Measurements from ENCODE around the gene HELB. TPM values are rescaled to one million over a fixed set of nuclear protein-coding genes. Genes with fewer than 3 reads are reported as not detected.

Gene HELB
- total and polyA plus RNA-seq, 2 of the 8 experiments (the other 6 are each of a cell fraction or from before 2014, with no cell fraction given), result 1.8 to 7.6 TPM

DNA sequence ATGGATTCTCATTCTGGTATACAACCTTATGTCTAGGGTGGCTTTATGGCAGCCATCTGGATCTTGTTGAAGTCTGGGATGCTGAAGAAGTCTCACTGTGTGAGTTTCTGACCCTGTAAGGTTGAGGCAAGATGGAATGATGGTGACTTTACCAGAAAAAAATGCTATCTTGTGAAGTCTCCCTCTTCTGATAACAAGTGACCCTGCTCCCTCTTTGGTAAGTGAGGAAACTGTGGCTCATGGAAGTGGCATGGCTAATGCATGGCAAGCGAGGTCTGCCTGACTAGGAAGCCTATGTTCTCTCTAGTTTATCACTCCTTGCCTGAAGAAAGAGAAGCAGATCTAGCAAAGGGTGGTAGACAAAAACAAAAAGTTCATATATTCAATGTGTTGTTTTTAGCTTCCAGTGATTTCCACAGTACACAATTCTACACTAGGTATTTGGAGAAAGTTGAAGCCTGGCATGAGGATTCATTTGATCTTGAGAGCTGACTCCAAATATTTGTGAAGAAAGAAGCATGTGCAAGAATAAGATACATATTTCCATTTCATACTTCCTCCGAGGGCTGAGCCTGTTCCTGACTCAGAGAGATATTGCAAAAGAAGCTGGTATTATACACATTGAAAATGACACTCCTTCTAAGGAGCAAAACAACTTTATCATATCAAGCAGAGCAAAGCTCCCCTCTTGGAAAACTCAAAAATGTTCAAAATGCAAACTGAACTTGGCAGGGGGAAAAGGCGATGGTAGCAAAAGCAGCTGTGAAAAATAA, 63.6 kb downstream of the HELB start:
- Histone ChIP-seq H3K79me2 (ENCODE audit: control insufficient read depth in 1 of 2, insufficient read depth in 2 of 2, low read length in 2 of 2) (no peaks in the 10 kb centered on the region), H3K4ac (replicated peaks; ENCODE audit: insufficient read length, low read depth, low read length) (no peak overlapping the region), H3K4me3 (ENCODE audit: extremely low read depth in 1 of 4, insufficient read depth in 2 of 4, low read depth in 3 of 4, low read length in 4 of 4) (no peak overlapping the region), H3K9me3 (ENCODE audit: insufficient read depth in 2 of 2, low read depth in 1 of 2, low read length in 1 of 2) (no peaks in the 10 kb centered on the region), H3K9ac (replicated peaks in 1 of 4; ENCODE audit: extremely low read depth in 1 of 4, low read depth in 3 of 4, low read length in 3 of 4) (no peak overlapping the region), H3K79me1 (ENCODE audit: low read depth, low read length) (no peaks in the 10 kb centered on the region), H2AK5ac (ENCODE audit: low read depth, low read length) (no peak overlapping the region), H3K27me3 (replicated peaks in 1 of 4; ENCODE audit: control insufficient read depth in 3 of 4, extremely low read depth in 1 of 4, insufficient read depth in 3 of 4, low read length in 3 of 4) (no peaks in the 10 kb centered on the region), H2BK5ac (ENCODE audit: low read depth, low read length) (no peak overlapping the region), H2AFZ (ENCODE audit: low read length) (no peak overlapping the region), H4K20me1 (replicated peaks in 1 of 2; ENCODE audit: control insufficient read depth in 1 of 2, insufficient read depth in 2 of 2, low read length in 2 of 2) (no peaks in the 10 kb centered on the region), H3K27ac (ENCODE audit: low read depth, low read length) (no peak overlapping the region), H4K8ac (ENCODE audit: extremely low read depth, insufficient read depth, low read length) (no peak overlapping the region), H3K56ac (replicated peaks; ENCODE audit: insufficient read length, low read depth, low read length) (no peak overlapping the region), H2BK12ac (ENCODE audit: low read depth, low read length) (no peak overlapping the region), H3K23me2 (ENCODE audit: low read depth, low read length) (no peaks in the 10 kb centered on the region; the same call in 1 of the 2 replicates), H3K4me1 (replicated peaks in 1 of 4; ENCODE audit: control insufficient read depth in 3 of 4, insufficient read depth in 4 of 4, low read length in 3 of 4) (no peaks in the 10 kb centered on the region), H4K5ac (ENCODE audit: insufficient read length, low read depth, low read length) (no peak overlapping the region), H2BK120ac (replicated peaks; ENCODE audit: low read depth, low read length) (no peak overlapping the region), H2BK15ac (ENCODE audit: low read length) (no peak overlapping the region), H3K14ac (ENCODE audit: insufficient read length) (no peak overlapping the region), H3K18ac (ENCODE audit: extremely low read depth, low read length) (no peak overlapping the region), H3K4me2 (ENCODE audit: insufficient read depth in 1 of 2, low read depth in 2 of 2, low read length in 2 of 2) (no peak overlapping the region), H4K91ac (replicated peaks; ENCODE audit: insufficient read length, low read length) (no peak overlapping the region), H3K23ac (ENCODE audit: insufficient read length) (no peak overlapping the region), H2BK20ac (ENCODE audit: low read length) (no peak overlapping the region), H3K36me3 (ENCODE audit: control insufficient read depth in 2 of 4, insufficient read depth in 4 of 4, low read length in 3 of 4) (no peaks in the 10 kb centered on the region)
- ChIA-PET CTCF (ENCODE audit: partially characterized antibody) (interaction anchor here (2.2 to 4.7 kb wide), 2 partner anchors 14 to 43 kb away, joined by 5 to 25 read pairs; no protein-coding TSS in a partner anchor), POLR2A (ENCODE audit: partially characterized antibody) (no interaction called here)
- DNase-seq (ENCODE audit: low read depth in 1 of 2, low spot score in 2 of 2), result no peak
- 88% methylated on average over 3 of the region's 3 CpGs; no CpG with 5 or more reads in 1 of the 2 experiments for WGBS, 2 experiments (ENCODE audit: extremely low coverage in 1 of 2, insufficient coverage in 1 of 2, insufficient read length in 1 of 2, insufficient replicate concordance in 2 of 2, low coverage in 1 of 2, low lambda C conversion rate in 2 of 2, missing lambda C conversion rate in 1 of 2)
- no peak for FAIRE-seq
- TF ChIP-seq CTBP2 (IDR thresholded peaks at IDR 0.05; ENCODE audit: borderline replicate concordance, insufficient read depth, insufficient read length, low read length) (no peak), GABPA (IDR thresholded peaks at IDR 0.05; ENCODE audit: borderline replicate concordance, insufficient read depth, low read length) (no peak), JUND (IDR thresholded peaks at IDR 0.05; ENCODE audit: low read length) (no peak), KDM4A (IDR thresholded peaks at IDR 0.05; ENCODE audit: low read depth, low read length, severe bottlenecking) (no peak), EGR1 (IDR thresholded peaks at IDR 0.05; ENCODE audit: borderline replicate concordance, low read depth, low read length) (no peak), SIN3A (conservative IDR thresholded peaks at IDR 0.05 in 1 of 2, IDR thresholded peaks at IDR 0.05 in 1 of 2; ENCODE audit: low read depth in 1 of 2, low read length in 2 of 2) (no peak), CHD1 (IDR thresholded peaks at IDR 0.05; ENCODE audit: low read depth, low read length) (no peak), TBP (IDR thresholded peaks at IDR 0.05; ENCODE audit: low read depth, low read length) (no peak), SP2 (IDR thresholded peaks at IDR 0.05; ENCODE audit: low read length) (no peak), PHF8 (conservative IDR thresholded peaks at IDR 0.05; ENCODE audit: low read depth, low read length) (no peak), CREB1 (IDR thresholded peaks at IDR 0.05) (no peak), SIX5 (IDR thresholded peaks at IDR 0.05; ENCODE audit: low read depth, low read length) (no peak), RFX5 (IDR thresholded peaks at IDR 0.05; ENCODE audit: borderline replicate concordance, low read depth, low read length) (no peak), KDM5A (IDR thresholded peaks at IDR 0.05; ENCODE audit: low read length) (no peak)
